ENCODE results near the gene EFCAB14.

EFCAB14 gene

DNA sequence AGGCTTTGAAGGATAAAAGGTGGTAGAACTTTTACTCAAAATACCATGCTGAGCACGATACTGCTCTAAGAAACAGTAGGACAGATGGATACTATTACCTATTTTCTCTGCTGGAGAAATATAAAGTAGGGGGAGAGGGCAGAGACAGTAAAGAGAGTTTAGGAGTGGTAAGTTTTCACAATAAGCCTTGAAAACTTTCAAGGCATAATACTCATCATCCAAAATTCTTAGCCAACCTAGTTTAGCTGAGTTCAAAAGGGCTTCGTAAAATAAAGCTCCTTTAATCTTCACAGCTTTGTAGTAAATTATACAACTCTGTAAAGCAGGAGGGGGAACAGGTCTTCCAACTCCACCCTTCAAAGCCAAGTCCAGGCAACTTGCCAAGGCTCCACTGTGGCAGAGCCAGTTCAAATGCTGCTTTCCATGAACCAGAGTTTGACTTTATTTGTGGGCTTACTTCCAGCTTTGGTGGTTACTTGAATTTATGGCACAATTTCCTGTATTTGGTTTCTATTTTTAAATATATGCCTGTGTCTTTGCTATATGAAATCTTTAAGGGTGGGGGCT is 31.7 kb downstream of the EFCAB14 start:
- Histone ChIP-seq H3K4me3 (IDR thresholded peaks at IDR 0.05; ENCODE audit: insufficient read depth, low read depth, low read length) (no peak overlapping the region), H2AFZ (ENCODE audit: low read depth) (no peak overlapping the region), H3K9ac (no peak overlapping the region), H3K27me3 (ENCODE audit: insufficient read depth, low read depth) (no peaks in the 10 kb centered on the region), H4K20me1 (ENCODE audit: insufficient read depth) (no peaks in the 10 kb centered on the region), H3K4me1 (ENCODE audit: low read depth, poor library complexity, severe bottlenecking) (peaks cover 84% of the 10 kb centered on the region), H3K27ac (no peak overlapping the region), H3K36me3 (ENCODE audit: insufficient read depth) (no peaks in the 10 kb centered on the region; the same call in 1 of the 2 replicates), H3K4me2 (peak overlapping the region; percentile 6; the same call in 1 of the 2 replicates), H3K79me2 (ENCODE audit: insufficient read depth, low read depth) (no peaks in the 10 kb centered on the region)
- TF ChIP-seq CTCF (conservative IDR thresholded peaks at IDR 0.05; ENCODE audit: low read depth, low read length): no peak

- Histone ChIP-seq H3K4me2 (peak overlapping the region; percentile 14; the same call in 1 of the 2 replicates), H2AFZ (ENCODE audit: low read depth) (no peak overlapping the region), H3K4me1 (ENCODE audit: low read depth, poor library complexity, severe bottlenecking) (peaks cover 75% of the 10 kb centered on the region), H4K20me1 (ENCODE audit: insufficient read depth) (no peaks in the 10 kb centered on the region), H3K27ac (no peak overlapping the region), H3K36me3 (ENCODE audit: insufficient read depth) (no peaks in the 10 kb centered on the region; the same call in 1 of the 2 replicates), H3K4me3 (IDR thresholded peaks at IDR 0.05; ENCODE audit: insufficient read depth, low read depth, low read length) (no peak overlapping the region), H3K79me2 (ENCODE audit: insufficient read depth, low read depth) (no peaks in the 10 kb centered on the region), H3K27me3 (ENCODE audit: insufficient read depth, low read depth) (no peaks in the 10 kb centered on the region), H3K9ac (no peak overlapping the region)
- no peak for TF ChIP-seq CTCF (conservative IDR thresholded peaks at IDR 0.05; ENCODE audit: low read depth, low read length)
Observed at GRCh38 chr1:46686255-46686654, 32.7 kb downstream of the EFCAB14 start.

GRCh38 chr1:46684670-46685069 is 34.2 kb downstream of the EFCAB14 start:
- TF ChIP-seq CTCF (conservative IDR thresholded peaks at IDR 0.05; ENCODE audit: low read depth, low read length): no peak
- Histone ChIP-seq H3K36me3 (ENCODE audit: insufficient read depth) (no peaks in the 10 kb centered on the region; the same call in 1 of the 2 replicates), H3K27ac (peak overlapping the region; percentile 22; the same call in 1 of the 2 replicates), H2AFZ (ENCODE audit: low read depth) (no peak overlapping the region), H4K20me1 (ENCODE audit: insufficient read depth) (no peaks in the 10 kb centered on the region), H3K79me2 (ENCODE audit: insufficient read depth, low read depth) (no peaks in the 10 kb centered on the region), H3K4me1 (ENCODE audit: low read depth, poor library complexity, severe bottlenecking) (peaks cover 59% of the 10 kb centered on the region), H3K9ac (no peak overlapping the region), H3K4me2 (peak overlapping the region; percentile 14; the same call in 1 of the 2 replicates), H3K27me3 (ENCODE audit: insufficient read depth, low read depth) (no peaks in the 10 kb centered on the region), H3K4me3 (IDR thresholded peaks at IDR 0.05; ENCODE audit: insufficient read depth, low read depth, low read length) (no peak overlapping the region)

DNA sequence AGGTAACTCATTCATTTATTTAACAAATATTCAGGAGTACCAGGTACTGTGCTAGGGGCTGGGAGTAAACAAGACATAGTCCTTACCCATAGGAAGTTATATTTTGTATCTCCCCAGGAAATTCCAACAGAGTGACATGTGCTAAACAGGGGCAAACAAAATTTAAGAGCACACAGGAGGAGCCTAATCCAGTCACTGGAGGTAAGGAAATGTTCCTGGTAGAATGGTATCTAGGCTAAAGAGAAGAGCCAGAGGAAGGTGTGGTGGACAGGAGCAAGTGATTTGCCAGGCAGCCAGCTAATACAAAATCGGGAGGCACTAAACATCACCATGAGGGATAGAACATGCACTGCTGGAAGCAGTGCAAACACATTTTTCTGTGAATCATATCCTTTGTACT is 36.9 kb downstream of the EFCAB14 start:
- no peak overlapping the region for H2AFZ ChIP-seq (ENCODE audit: low read depth)
- no peak overlapping the region for H3K9ac ChIP-seq
- H3K4me3 ChIP-seq (IDR thresholded peaks at IDR 0.05; ENCODE audit: insufficient read depth, low read depth, low read length): no peak overlapping the region
- no peaks in the 10 kb centered on the region for H3K79me2 ChIP-seq (ENCODE audit: insufficient read depth, low read depth)
- no peaks in the 10 kb centered on the region for H4K20me1 ChIP-seq (ENCODE audit: insufficient read depth)
- H3K27ac ChIP-seq: no peak overlapping the region
- H3K4me1 ChIP-seq (ENCODE audit: low read depth, poor library complexity, severe bottlenecking): peaks cover 37% of the 10 kb centered on the region
- H3K27me3 ChIP-seq (ENCODE audit: insufficient read depth, low read depth): no peaks in the 10 kb centered on the region
- H3K4me2 ChIP-seq: no peak overlapping the region
- H3K36me3 ChIP-seq (ENCODE audit: insufficient read depth): peaks cover 2% of the 10 kb centered on the region; the same call in 1 of the 2 replicates
- TF ChIP-seq CTCF (conservative IDR thresholded peaks at IDR 0.05; ENCODE audit: low read depth, low read length): no peak
